Osteoblast (primary cell): ENCODE measurements around the gene POLR2A. TPM values are rescaled to one million over a fixed set of nuclear protein-coding genes. Genes with fewer than 3 reads are reported as not detected.
"Not testable (repeated sequence)": the region's sequence is repeated elsewhere in the genome, so short reads cannot be mapped to it uniquely, and the experiment has no call there.

Experiments
- DNase-seq: peaks from one replicate; pipeline ENCODE4 v3.0.0; 2011; ENCODE audit warnings: low spot score, mixed read lengths; ENCODE audit not compliant: insufficient read length; ENCODE audit errors: missing footprints
- H2AFZ ChIP-seq: 2 replicates; pipeline ENCODE4 v1.6.0; 2011; ENCODE audit warnings: mild to moderate bottlenecking, low read length
- H3K27ac ChIP-seq: 2 replicates; pipeline ENCODE4 v1.5.1; 2011; ENCODE audit warnings: mild to moderate bottlenecking, low read depth, low read length, moderate library complexity
- H3K27me3 ChIP-seq: 2 replicates; pipeline ENCODE4 v1.6.0; 2012; ENCODE audit warnings: mild to moderate bottlenecking, control low read depth, inconsistent platforms, low read length, moderate library complexity; ENCODE audit not compliant: insufficient read depth
- H3K36me3 ChIP-seq: 2 replicates; pipeline ENCODE4 v1.5.1; 2011; ENCODE audit warnings: mild to moderate bottlenecking, low read length, control low read depth, moderate library complexity; ENCODE audit not compliant: insufficient read depth
- H3K4me1 ChIP-seq: 2 replicates; pipeline ENCODE4 v1.5.1; 2011; ENCODE audit warnings: mild to moderate bottlenecking, low read length, control low read depth, moderate library complexity; ENCODE audit not compliant: insufficient read depth
- H3K4me2 ChIP-seq: 2 replicates; pipeline ENCODE4 v1.6.0; 2011; ENCODE audit warnings: mild to moderate bottlenecking, low read length; ENCODE audit not compliant: insufficient read depth
- H3K4me3 ChIP-seq: fragments of 200-600 bp; sonication (generic); 3 replicates; pipeline ENCODE4 v1.5.1; 2012; ENCODE audit warnings: mild to moderate bottlenecking, low read length, inconsistent platforms; ENCODE audit not compliant: insufficient read depth
- H3K79me2 ChIP-seq: 2 replicates; pipeline ENCODE4 v1.6.0; 2012; ENCODE audit warnings: mild to moderate bottlenecking, low read length, control low read depth, inconsistent platforms; ENCODE audit not compliant: insufficient read depth
- H3K9me3 ChIP-seq: 2 replicates; pipeline ENCODE4 v1.5.1; 2011; ENCODE audit warnings: low read depth, low read length, control low read depth
- H4K20me1 ChIP-seq: 2 replicates; pipeline ENCODE4 v1.6.0; 2012; ENCODE audit warnings: mild to moderate bottlenecking, low read length, control low read depth; ENCODE audit not compliant: insufficient read depth
- total RNA-seq: library from RNA; depleted of rRNA; stranded (reverse); fragments of >200 nt; gene quantifications from 2 replicates; pipeline ENCODE4 v1.2.3, GENCODE V29; 2012
- TF ChIP-seq, protein P1 (sequence below): IDR thresholded peaks from 2 replicates; pipeline ENCODE4 v1.5.1; 2011; ENCODE audit warnings: mild to moderate bottlenecking, low read depth, low read length, moderate library complexity; ENCODE audit errors: extremely low read depth

The POLR2A gene
- total RNA-seq, 1 donor, result 95.9 TPM

DNA sequence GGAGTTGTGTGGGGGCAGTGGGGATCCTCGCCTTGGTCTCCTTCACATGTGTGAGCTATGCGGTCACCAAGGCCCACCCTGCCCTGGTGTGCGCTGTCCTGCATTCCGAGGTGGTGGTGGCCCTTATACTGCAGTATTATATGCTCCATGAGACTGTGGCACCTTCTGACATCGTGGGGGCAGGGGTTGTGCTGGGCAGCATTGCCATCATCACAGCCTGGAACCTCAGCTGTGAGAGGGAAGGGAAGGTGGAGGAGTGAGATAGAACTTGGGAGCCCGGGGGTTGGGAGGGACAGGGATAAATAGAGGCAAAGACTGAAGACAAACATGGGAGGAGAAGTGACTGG, 1.5 kb upstream of the POLR2A start:
- H3K4me3 ChIP-seq, result peak overlapping the region; percentile 95

DNA sequence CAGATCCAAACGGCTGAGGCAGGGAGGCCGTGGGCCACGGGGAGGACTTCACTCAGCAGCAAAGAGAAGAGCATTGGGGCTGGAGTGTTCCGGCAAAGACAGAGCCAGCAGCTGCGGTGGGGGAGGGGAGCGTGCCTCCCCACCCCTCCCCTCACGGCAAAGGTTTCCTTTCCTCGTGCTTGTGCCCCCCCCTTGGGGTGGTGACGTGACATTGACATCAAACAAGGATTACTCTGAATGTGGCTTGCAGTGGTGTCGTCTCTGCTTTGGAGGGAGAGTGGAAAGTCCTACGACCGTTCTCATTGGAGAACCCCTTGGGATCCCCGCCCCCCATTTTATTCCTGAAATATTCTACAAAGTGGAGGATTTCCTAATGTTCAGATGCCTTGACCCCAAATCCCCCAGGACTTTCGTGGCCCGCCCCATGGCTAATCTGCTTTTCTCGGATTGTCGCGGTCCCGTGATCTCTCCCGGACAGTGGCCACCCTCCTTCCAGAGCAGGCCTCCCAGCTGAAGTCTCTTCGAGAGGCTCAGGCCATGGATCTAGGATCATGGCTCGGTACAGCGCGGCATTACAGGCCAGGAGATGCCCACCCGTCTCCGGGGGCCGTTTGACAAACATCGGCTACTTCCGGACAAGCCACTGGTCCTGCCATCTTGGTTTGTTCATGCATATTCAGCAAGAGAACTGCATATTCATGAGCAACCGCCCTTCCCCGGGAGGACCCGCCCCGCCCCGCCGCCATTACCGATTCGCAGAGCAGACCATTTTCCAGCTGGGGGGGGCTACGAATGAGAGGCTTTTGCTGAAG, 705 bp upstream of the POLR2A start:
- Histone ChIP-seq H3K4me3 (peak overlapping the region; percentile 95), H3K9me3 (no peaks in the 10 kb centered on the region), H3K4me1 (peaks cover 35% of the 10 kb centered on the region), H4K20me1 (peaks cover 30% of the 10 kb centered on the region), H3K79me2 (peaks cover 56% of the 10 kb centered on the region), H3K36me3 (peaks cover 2% of the 10 kb centered on the region), H2AFZ (peak overlapping the region; percentile 91), H3K4me2 (peak overlapping the region; percentile 91), H3K27me3 (no peaks in the 10 kb centered on the region), H3K27ac (peak overlapping the region; percentile 100)
- peak; percentile 98 for DNase-seq
- TF ChIP-seq, protein P1, sequence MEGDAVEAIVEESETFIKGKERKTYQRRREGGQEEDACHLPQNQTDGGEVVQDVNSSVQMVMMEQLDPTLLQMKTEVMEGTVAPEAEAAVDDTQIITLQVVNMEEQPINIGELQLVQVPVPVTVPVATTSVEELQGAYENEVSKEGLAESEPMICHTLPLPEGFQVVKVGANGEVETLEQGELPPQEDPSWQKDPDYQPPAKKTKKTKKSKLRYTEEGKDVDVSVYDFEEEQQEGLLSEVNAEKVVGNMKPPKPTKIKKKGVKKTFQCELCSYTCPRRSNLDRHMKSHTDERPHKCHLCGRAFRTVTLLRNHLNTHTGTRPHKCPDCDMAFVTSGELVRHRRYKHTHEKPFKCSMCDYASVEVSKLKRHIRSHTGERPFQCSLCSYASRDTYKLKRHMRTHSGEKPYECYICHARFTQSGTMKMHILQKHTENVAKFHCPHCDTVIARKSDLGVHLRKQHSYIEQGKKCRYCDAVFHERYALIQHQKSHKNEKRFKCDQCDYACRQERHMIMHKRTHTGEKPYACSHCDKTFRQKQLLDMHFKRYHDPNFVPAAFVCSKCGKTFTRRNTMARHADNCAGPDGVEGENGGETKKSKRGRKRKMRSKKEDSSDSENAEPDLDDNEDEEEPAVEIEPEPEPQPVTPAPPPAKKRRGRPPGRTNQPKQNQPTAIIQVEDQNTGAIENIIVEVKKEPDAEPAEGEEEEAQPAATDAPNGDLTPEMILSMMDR, result no peak

More for the DNA sequence above, 1.5 kb upstream of the POLR2A start:
- not testable (repeated sequence) for H3K9me3 ChIP-seq, H3K27me3 ChIP-seq, H2AFZ ChIP-seq, H3K36me3 ChIP-seq
- Histone ChIP-seq H3K4me1 (peaks cover 40% of the 10 kb centered on the region), H3K27ac (peak overlapping the region; percentile 100), H3K4me2 (peak overlapping the region; percentile 91), H4K20me1 (peaks cover 32% of the 10 kb centered on the region), H3K79me2 (peaks cover 56% of the 10 kb centered on the region)
- DNase-seq, result peak; percentile 44

DNA sequence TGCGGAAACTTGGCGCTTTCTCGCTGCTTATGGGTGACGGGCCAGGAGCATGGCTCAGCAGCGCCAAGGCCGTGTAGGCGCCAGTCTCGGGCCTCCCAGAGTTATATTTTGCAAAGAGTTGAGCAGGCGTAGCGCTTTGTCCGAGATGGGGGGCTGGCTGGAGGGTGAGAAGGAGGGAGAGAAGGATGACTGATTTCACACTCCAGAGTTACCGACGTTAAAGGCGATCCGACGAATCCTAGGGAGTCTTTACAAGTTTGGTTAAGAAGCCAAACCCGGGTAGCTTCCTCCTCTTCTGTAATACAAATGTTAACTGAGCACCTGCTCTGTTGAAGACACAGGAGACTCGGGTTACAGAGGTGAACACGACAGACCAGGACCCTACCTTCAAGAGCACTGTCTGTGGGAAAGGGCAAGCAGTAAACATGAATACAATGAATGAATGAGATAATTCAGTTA, 782 bp downstream of the POLR2A start:
- peaks cover 43% of the 10 kb centered on the region for H4K20me1 ChIP-seq
- peak overlapping the region; percentile 59 for H2AFZ ChIP-seq
- H3K79me2 ChIP-seq, result peaks cover 58% of the 10 kb centered on the region
- H3K4me1 ChIP-seq, result peaks cover 31% of the 10 kb centered on the region
- no peak for DNase-seq
- H3K27me3 ChIP-seq, result no peaks in the 10 kb centered on the region
- H3K4me3 ChIP-seq, result peak overlapping the region; percentile 95
- peaks cover 2% of the 10 kb centered on the region for H3K36me3 ChIP-seq
- H3K9me3 ChIP-seq, result no peaks in the 10 kb centered on the region
- peak overlapping the region; percentile 100 for H3K27ac ChIP-seq
- TF ChIP-seq, protein P1, result no peak
- H3K4me2 ChIP-seq, result peak overlapping the region; percentile 91

DNA sequence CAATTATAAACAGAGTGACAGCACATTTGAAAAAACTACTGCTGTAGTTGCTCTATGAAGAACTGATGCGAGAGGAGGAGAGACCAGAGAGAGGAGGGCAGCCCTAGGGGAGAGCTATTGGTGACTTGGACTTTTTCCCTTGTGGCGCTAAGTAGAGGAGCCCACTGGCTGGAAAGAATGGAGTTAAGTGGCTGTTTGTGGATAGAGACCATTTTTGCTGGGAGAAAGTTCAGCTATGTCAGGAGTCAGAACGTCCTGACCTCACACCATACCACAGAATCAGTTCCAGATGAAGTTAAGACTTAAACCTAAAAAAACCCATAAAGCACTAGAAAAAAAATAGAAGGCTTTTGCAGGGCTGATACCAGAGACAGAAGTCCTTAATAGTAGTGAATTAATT, 2.0 kb downstream of the POLR2A start:
- Histone ChIP-seq H3K4me3 (peak overlapping the region; percentile 95), H3K4me1 (peaks cover 28% of the 10 kb centered on the region), H3K27me3 (no peaks in the 10 kb centered on the region), H2AFZ (no peak overlapping the region), H3K9me3 (no peaks in the 10 kb centered on the region), H4K20me1 (peaks cover 56% of the 10 kb centered on the region), H3K4me2 (peak overlapping the region; percentile 91), H3K27ac (peak overlapping the region; percentile 43), H3K36me3 (peaks cover 2% of the 10 kb centered on the region), H3K79me2 (peaks cover 67% of the 10 kb centered on the region)
- peak; percentile 46 for DNase-seq
- TF ChIP-seq, protein P1, result no peak
